ENCODE data around the gene CCL28.

The CCL28 gene

DNA sequence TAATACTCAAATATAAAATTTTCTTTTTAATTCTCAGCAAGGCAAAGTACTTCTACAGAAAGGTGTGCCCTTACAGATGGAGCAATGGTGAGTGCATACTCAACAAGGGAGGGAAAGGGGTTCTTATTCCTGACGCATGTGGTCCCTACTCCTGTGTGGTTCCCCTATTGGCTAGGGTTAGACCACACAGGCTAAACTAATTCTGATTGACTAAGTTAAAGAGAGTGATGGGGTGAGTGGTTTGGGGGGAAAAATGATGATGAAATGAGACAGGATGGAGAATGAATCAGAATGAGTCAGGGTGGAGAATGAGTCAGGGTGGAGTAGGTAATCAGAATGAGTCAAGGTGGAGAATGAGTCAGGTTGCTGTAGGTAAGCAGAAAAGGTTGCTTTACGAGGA, 76.0 kb downstream of the CCL28 start:
- no peak for TF ChIP-seq JUND (IDR thresholded peaks at IDR 0.05; ENCODE audit: low read depth)
- in situ Hi-C loops (cut with HindIII; ENCODE audit: low pct_unique_long_range_greater_than_20kb, low sequenced_read_pairs), result no loop called here
- DNase-seq (ENCODE audit: low read depth in 1 of 2, low spot score in 1 of 2), result no peak

DNA sequence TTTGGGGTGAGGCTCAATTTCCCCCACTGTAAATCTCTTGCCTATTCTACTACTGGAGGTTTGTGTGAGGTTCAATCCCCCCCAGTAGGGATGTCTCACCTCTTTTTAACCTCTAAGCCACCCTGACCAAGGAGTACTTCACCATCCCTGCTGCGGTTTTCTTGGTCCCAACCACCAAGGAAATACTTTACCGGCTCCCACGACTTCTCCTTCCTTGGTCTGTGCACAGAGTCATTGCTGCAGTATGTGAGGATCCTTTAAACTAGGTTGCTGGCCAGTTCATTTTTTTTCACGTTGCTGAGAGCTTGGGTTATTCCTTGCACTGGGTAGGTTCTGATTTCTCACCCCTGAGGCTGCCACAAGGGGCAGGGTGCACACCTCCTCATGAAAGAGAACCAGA, 76.5 kb downstream of the CCL28 start:
- in situ Hi-C loops (cut with HindIII; ENCODE audit: low pct_unique_long_range_greater_than_20kb, low sequenced_read_pairs), result no loop called here
- no peak for DNase-seq (ENCODE audit: low read depth in 1 of 2, low spot score in 1 of 2)
- no peak for TF ChIP-seq JUND (IDR thresholded peaks at IDR 0.05; ENCODE audit: low read depth)

DNA sequence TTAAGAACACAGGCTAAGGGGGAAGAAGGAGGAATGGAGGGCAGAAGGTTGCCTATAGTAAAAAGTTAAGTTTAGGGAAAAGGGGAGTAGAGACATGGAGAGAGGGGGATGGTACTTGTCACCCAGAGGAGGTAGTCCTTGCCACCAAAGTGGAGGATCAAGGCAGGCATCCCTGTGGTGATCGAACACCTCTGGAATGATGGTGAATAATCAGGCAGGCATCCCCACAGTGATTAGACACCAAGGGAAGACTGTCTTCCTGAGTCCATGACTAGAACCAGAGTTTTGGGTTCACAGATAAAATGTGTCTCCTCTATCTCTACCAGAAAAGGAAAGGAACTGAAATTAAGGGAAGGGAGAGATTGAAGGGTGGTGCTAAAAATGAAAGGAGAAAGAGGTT, 79.8 kb downstream of the CCL28 start:
- in situ Hi-C loops (cut with HindIII; ENCODE audit: low pct_unique_long_range_greater_than_20kb, low sequenced_read_pairs), result no loop called here
- no peak for TF ChIP-seq JUND (IDR thresholded peaks at IDR 0.05; ENCODE audit: low read depth)
- no peak for DNase-seq (ENCODE audit: low read depth in 1 of 2, low spot score in 1 of 2)
